ENCODE results near the gene OSM.

OSM gene

DNA sequence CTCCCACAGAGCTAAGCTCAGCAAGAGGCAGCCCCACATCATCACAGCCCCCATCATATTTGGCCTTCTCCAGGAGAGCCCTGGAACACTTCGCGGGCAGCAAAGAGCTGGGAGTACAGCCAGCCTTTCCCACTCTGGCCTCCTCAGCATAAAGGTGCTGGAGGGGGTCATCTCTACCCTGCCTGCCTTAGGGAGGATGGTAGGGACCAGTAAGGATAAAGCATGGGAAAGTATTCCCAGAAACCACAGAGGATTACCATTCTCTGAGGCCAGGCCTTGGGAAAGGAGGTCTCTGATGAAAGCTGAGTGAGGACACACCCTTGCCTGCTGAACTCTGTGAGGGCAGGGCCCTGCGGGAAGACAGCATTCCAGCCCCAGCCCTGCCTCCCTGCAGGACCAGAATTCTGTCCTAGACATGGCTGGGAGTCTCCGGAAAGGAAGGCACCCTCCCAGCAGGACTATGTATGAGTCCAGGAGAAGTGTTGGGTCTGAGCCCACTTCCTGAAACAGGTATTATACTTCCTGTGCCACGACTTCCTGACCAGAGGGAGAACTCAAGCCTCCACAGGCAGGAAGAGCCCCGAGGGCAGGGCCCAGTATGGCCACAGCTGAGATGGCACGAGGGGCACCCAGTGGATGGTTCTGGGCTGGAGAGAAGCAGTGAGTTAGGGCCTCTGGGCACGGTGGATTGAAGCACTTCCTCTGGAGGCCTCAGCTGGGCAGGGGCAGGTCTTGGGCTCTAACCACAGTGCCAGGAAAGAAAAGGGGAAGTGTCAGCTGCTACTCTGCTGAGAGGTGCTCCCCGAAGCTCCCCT is 35.6 kb upstream of the OSM start:
- no peaks in the 10 kb centered on the region for H3K9me3 ChIP-seq (ENCODE audit: control insufficient read depth, insufficient read depth, low read depth, low read length)
- peak; percentile 80 for TF ChIP-seq GLIS1 (tag by site-specific recombination; IDR thresholded peaks at IDR 0.05)
- TF ChIP-seq, protein P1, sequence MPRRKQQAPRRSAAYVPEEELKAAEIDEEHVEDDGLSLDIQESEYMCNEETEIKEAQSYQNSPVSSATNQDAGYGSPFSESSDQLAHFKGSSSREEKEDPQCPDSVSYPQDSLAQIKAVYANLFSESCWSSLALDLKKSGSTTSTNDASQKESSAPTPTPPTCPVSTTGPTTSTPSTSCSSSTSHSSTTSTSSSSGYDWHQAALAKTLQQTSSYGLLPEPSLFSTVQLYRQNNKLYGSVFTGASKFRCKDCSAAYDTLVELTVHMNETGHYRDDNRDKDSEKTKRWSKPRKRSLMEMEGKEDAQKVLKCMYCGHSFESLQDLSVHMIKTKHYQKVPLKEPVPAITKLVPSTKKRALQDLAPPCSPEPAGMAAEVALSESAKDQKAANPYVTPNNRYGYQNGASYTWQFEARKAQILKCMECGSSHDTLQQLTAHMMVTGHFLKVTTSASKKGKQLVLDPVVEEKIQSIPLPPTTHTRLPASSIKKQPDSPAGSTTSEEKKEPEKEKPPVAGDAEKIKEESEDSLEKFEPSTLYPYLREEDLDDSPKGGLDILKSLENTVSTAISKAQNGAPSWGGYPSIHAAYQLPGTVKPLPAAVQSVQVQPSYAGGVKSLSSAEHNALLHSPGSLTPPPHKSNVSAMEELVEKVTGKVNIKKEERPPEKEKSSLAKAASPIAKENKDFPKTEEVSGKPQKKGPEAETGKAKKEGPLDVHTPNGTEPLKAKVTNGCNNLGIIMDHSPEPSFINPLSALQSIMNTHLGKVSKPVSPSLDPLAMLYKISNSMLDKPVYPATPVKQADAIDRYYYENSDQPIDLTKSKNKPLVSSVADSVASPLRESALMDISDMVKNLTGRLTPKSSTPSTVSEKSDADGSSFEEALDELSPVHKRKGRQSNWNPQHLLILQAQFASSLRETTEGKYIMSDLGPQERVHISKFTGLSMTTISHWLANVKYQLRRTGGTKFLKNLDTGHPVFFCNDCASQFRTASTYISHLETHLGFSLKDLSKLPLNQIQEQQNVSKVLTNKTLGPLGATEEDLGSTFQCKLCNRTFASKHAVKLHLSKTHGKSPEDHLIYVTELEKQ (tag by site-specific recombination; IDR thresholded peaks at IDR 0.05; ENCODE audit: borderline replicate concordance), result no peak
- no peaks in the 10 kb centered on the region for H3K4me1 ChIP-seq (ENCODE audit: control insufficient read depth, insufficient read depth, low read length)
- ChIA-PET CTCF (interaction anchor here (0.6 to 2.4 kb wide), 4 partner anchors 14 to 194 kb away, joined by 3 to 15 read pairs (median 7); partner anchors contain the start of gene CASTOR1), POLR2A (interaction anchor here (1.3 kb wide), 1 partner anchor 24 kb away, joined by 6 read pairs; the partner anchor contains the start of gene TBC1D10A)
- H3K27ac ChIP-seq (ENCODE audit: extremely low read depth, low read depth, low read length), result no peak overlapping the region
- H3K36me3 ChIP-seq (ENCODE audit: control insufficient read depth in 2 of 2, insufficient read depth in 1 of 2, low read length in 2 of 2), result peaks cover 0 to 64% of the 10 kb centered on the region in 2 experiments; a peak in 1 of 3 replicates
- H3K4me3 ChIP-seq (ENCODE audit: low read depth, low read length), result no peak overlapping the region

DNA sequence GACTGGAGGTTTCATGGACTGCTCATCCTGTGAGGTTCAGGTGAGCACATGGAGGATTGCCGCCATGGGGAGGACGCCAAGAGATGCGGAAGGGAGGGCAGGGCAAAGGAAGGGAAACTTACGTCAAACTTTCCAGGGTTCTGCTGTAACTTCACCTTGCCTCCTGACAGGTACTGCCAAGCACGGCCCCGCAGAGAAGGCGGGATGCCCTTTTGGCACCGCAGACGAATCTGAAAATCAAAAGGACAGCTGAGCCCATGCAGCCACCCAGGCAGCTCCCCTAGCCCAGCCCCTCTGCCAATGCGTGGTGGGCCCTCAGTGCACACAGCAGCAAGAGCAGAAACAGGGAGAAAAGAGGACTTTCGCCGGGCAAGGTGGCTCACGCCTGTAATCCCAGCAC is 32.7 kb upstream of the OSM start:
- peaks cover 3 to 85% of the 10 kb centered on the region in 2 experiments; a peak in 2 of 3 replicates for H3K36me3 ChIP-seq (ENCODE audit: control insufficient read depth in 2 of 2, insufficient read depth in 1 of 2, low read length in 2 of 2)
- H3K27ac ChIP-seq (ENCODE audit: extremely low read depth, low read depth, low read length), result no peak overlapping the region
- no peaks in the 10 kb centered on the region for H3K9me3 ChIP-seq (ENCODE audit: control insufficient read depth, insufficient read depth, low read depth, low read length)
- POLR2A ChIA-PET, result interaction anchor here (0.7 to 1.6 kb wide), 2 partner anchors 57 to 58 kb away, joined by 3 read pairs; partner anchors contain the start of genes CCDC157 and SF3A1
- TF ChIP-seq ZNF791 (tag by site-specific recombination; IDR thresholded peaks at IDR 0.05) (no peak), ZFP37 (tag by site-specific recombination; IDR thresholded peaks at IDR 0.05) (no peak), ZNF184 (tag by site-specific recombination; IDR thresholded peaks at IDR 0.05) (no peak)
- TF ChIP-seq, protein P2, sequence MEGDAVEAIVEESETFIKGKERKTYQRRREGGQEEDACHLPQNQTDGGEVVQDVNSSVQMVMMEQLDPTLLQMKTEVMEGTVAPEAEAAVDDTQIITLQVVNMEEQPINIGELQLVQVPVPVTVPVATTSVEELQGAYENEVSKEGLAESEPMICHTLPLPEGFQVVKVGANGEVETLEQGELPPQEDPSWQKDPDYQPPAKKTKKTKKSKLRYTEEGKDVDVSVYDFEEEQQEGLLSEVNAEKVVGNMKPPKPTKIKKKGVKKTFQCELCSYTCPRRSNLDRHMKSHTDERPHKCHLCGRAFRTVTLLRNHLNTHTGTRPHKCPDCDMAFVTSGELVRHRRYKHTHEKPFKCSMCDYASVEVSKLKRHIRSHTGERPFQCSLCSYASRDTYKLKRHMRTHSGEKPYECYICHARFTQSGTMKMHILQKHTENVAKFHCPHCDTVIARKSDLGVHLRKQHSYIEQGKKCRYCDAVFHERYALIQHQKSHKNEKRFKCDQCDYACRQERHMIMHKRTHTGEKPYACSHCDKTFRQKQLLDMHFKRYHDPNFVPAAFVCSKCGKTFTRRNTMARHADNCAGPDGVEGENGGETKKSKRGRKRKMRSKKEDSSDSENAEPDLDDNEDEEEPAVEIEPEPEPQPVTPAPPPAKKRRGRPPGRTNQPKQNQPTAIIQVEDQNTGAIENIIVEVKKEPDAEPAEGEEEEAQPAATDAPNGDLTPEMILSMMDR (tag by site-specific recombination; IDR thresholded peaks at IDR 0.05), result no peak
- no peaks in the 10 kb centered on the region for H3K4me1 ChIP-seq (ENCODE audit: control insufficient read depth, insufficient read depth, low read length)
- H3K4me3 ChIP-seq (ENCODE audit: low read depth, low read length), result no peak overlapping the region
- CTCF ChIA-PET, result no interaction called here

DNA sequence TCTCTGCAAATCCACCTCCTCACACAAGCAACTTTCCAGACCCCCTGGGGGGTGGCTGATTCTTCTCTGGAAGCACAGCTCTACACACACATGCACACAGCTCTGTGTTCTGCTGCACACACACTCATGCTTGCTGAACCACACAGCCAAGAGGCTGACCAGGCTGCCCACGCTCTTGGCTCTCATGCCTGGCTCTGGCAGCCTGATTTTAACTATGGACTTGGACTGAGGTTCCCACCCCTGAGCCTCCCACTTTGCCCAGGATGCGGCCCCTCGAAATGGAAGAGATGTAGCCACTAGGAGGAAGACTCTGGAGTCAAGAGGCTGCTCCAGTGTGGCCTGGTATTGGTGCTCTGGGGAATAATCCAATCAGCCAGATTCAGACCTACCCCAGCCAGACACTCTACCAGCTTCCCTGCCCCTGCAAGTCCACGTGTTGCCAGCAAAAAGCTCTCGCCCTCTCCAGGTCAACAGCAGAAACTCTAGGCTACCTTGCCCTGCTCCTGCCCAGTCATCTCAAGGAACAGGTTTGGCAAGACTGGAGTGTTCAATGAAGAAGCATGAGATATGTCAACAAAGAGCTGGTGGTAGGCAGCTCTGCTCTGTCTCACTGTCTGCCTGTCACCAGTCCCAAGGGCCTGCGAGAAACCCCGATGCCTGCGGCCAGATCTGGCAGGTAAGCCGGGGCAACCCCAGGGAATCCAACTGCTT is 31.5 kb upstream of the OSM start:
- TF ChIP-seq, protein P3, sequence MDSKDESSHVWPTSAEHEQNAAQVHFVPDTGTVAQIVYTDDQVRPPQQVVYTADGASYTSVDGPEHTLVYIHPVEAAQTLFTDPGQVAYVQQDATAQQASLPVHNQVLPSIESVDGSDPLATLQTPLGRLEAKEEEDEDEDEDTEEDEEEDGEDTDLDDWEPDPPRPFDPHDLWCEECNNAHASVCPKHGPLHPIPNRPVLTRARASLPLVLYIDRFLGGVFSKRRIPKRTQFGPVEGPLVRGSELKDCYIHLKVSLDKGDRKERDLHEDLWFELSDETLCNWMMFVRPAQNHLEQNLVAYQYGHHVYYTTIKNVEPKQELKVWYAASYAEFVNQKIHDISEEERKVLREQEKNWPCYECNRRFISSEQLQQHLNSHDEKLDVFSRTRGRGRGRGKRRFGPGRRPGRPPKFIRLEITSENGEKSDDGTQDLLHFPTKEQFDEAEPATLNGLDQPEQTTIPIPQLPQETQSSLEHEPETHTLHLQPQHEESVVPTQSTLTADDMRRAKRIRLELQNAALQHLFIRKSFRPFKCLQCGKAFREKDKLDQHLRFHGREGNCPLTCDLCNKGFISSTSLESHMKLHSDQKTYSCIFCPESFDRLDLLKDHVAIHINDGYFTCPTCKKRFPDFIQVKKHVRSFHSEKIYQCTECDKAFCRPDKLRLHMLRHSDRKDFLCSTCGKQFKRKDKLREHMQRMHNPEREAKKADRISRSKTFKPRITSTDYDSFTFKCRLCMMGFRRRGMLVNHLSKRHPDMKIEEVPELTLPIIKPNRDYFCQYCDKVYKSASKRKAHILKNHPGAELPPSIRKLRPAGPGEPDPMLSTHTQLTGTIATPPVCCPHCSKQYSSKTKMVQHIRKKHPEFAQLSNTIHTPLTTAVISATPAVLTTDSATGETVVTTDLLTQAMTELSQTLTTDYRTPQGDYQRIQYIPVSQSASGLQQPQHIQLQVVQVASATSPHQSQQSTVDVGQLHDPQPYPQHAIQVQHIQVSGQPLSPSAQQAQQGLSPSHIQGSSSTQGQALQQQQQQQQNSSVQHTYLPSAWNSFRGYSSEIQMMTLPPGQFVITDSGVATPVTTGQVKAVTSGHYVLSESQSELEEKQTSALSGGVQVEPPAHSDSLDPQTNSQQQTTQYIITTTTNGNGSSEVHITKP (tag by site-specific recombination; IDR thresholded peaks at IDR 0.05), result no peak
- TF ChIP-seq GLIS1 (tag by site-specific recombination; IDR thresholded peaks at IDR 0.05), result peak; percentile 22; the same call in 1 of the 2 replicates
- no peak overlapping the region for H3K27ac ChIP-seq (ENCODE audit: extremely low read depth, low read depth, low read length)
- no peak overlapping the region for H3K4me3 ChIP-seq (ENCODE audit: low read depth, low read length)
- ChIA-PET CTCF (interaction anchor here (1.2 to 1.5 kb wide), 2 partner anchors 9 to 30 kb away, joined by 3 read pairs; no protein-coding TSS in a partner anchor), POLR2A (no interaction called here)
- no peaks in the 10 kb centered on the region for H3K9me3 ChIP-seq (ENCODE audit: control insufficient read depth, insufficient read depth, low read depth, low read length)
- H3K36me3 ChIP-seq (ENCODE audit: control insufficient read depth in 2 of 2, insufficient read depth in 1 of 2, low read length in 2 of 2), result peaks cover 3 to 85% of the 10 kb centered on the region in 2 experiments; a peak in 2 of 3 replicates
- H3K4me1 ChIP-seq (ENCODE audit: control insufficient read depth, insufficient read depth, low read length), result no peaks in the 10 kb centered on the region
